Neural cell (in vitro differentiated cells): Measurements from ENCODE around the gene ELN. TPM values are rescaled to one million over a fixed set of nuclear protein-coding genes. Genes with fewer than 3 reads are reported as not detected.

ENCODE experiments used
- H2AFZ ChIP-seq: fragments of 200-600, 300-800 bp; sonication (generic), shearing (Covaris generic); 2 replicates; pipeline ENCODE4 v1.6.0; 2014; ENCODE audit warnings: low read depth, mild to moderate bottlenecking, antibody characterized with exemption, low read length, moderate library complexity
- H3F3A ChIP-seq: fragments of 200-600 bp; shearing (Covaris generic); 2 replicates; pipeline ENCODE4 v1.6.1; 2016; ENCODE audit warnings: mild to moderate bottlenecking, moderate library complexity, mixed read lengths, antibody characterized with exemption, low read length; ENCODE audit not compliant: insufficient read depth, poor library complexity, severe bottlenecking
- H3K27ac ChIP-seq: fragments of 200-600, 300-800 bp; sonication (generic), shearing (Covaris generic); 2 replicates; pipeline ENCODE4 v1.5.1; 2014; ENCODE audit warnings: mild to moderate bottlenecking, low read length, moderate library complexity
- H3K27me3 ChIP-seq: fragments of 300-800, 200-600 bp; sonication (generic), shearing (Covaris generic); 2 replicates; pipeline ENCODE4 v1.6.0; 2014; ENCODE audit warnings: mild to moderate bottlenecking, low read depth, low read length, moderate library complexity; ENCODE audit not compliant: insufficient read depth
- H3K36me3 ChIP-seq: fragments of 300-800, 200-600 bp; sonication (generic), shearing (Covaris generic); 2 replicates; pipeline ENCODE4 v1.5.1; 2014; ENCODE audit warnings: mild to moderate bottlenecking, antibody characterized with exemption, low read length, moderate library complexity; ENCODE audit not compliant: insufficient read depth
- H3K4me2 ChIP-seq: fragments of 300-800, 200-600 bp; sonication (generic), shearing (Covaris generic); 2 replicates; pipeline ENCODE4 v1.6.0; 2014; ENCODE audit warnings: mild to moderate bottlenecking, low read length
- H3K4me3 ChIP-seq: fragments of 300-800, 200-600 bp; sonication (generic), shearing (Covaris generic); 2 replicates; pipeline ENCODE4 v1.5.1; 2014; ENCODE audit warnings: mild to moderate bottlenecking, low read length, moderate library complexity
- H3K79me2 ChIP-seq: fragments of 200-600 bp; shearing (Covaris generic); replicated peaks from 2 replicates; pipeline ENCODE4 v1.6.0; 2014; ENCODE audit warnings: mild to moderate bottlenecking, low read length, moderate library complexity; ENCODE audit not compliant: insufficient read depth
- H3K9ac ChIP-seq: fragments of 300-800, 200-600 bp; sonication (generic), shearing (Covaris generic); 2 replicates; pipeline ENCODE4 v1.6.1; 2016; ENCODE audit warnings: mild to moderate bottlenecking, low read length, mixed read lengths
- H3K9me2 ChIP-seq: fragments of 200-600 bp; shearing (Covaris generic); 2 replicates; pipeline ENCODE4 v1.6.1; 2016; ENCODE audit warnings: mild to moderate bottlenecking, low read length, mixed read lengths; ENCODE audit not compliant: insufficient read depth
- H3K9me3 ChIP-seq: fragments of 200-600, 300-800 bp; sonication (generic), shearing (Covaris generic); 2 replicates; pipeline ENCODE4 v1.6.1; 2016; ENCODE audit warnings: mild to moderate bottlenecking, mixed run types, low read length, moderate library complexity, mixed read lengths
- H4K20me1 ChIP-seq: fragments of 200-600 bp; shearing (Covaris generic); 2 replicates; pipeline ENCODE4 v1.6.1; 2016; ENCODE audit warnings: mild to moderate bottlenecking, mixed run types; ENCODE audit not compliant: insufficient read depth
- EP300 ChIP-seq: fragments of 450-650 bp; conservative IDR thresholded peaks from 2 replicates; pipeline ENCODE4 v1.6.1; 2014; ENCODE audit warnings: antibody characterized with exemption, mild to moderate bottlenecking, moderate library complexity; ENCODE audit not compliant: poor library complexity, severe bottlenecking
- EZH2 ChIP-seq: fragments of 200-600, 300-800 bp; shearing (Covaris generic), sonication (generic); IDR thresholded peaks from 2 replicates; pipeline ENCODE4 v1.6.1; 2014; ENCODE audit warnings: antibody characterized with exemption, low read length, borderline replicate concordance, mild to moderate bottlenecking; ENCODE audit not compliant: insufficient read depth, poor library complexity, severe bottlenecking
- MXI1 ChIP-seq: fragments of 450-650 bp; conservative IDR thresholded peaks from 2 replicates; pipeline ENCODE4 v1.6.1; 2014; ENCODE audit warnings: antibody characterized with exemption, mild to moderate bottlenecking; ENCODE audit not compliant: poor library complexity, severe bottlenecking
- POLR2AphosphoS5 ChIP-seq: IDR thresholded peaks from 2 replicates; pipeline ENCODE4 v1.6.1; 2012
- RAD21 ChIP-seq: fragments of 450-650 bp; conservative IDR thresholded peaks from 2 replicates; pipeline ENCODE4 v1.6.1; 2014; ENCODE audit warnings: antibody characterized with exemption, mild to moderate bottlenecking, moderate library complexity
- SMC3 ChIP-seq: fragments of 450-650 bp; conservative IDR thresholded peaks from 2 replicates; pipeline ENCODE4 v1.6.1; 2014; ENCODE audit warnings: antibody characterized with exemption, mild to moderate bottlenecking, moderate library complexity; ENCODE audit not compliant: poor library complexity
- TAF1 ChIP-seq: IDR thresholded peaks from 2 replicates; pipeline ENCODE4 v1.6.1; 2012; ENCODE audit warnings: low read depth
- polyA plus RNA-seq: library from polyadenylated mRNA; depleted of rRNA; stranded (reverse); fragments of >200 nt; gene quantifications from 2 replicates; pipeline ENCODE4 v1.2.3, GENCODE V29; 2014
- TF ChIP-seq, protein P1 (sequence below): IDR thresholded peaks from 2 replicates; pipeline ENCODE4 v1.6.1; 2012; ENCODE audit warnings: borderline replicate concordance
- TF ChIP-seq, protein P2 (sequence below): fragments of 450-650 bp; IDR thresholded peaks from 2 replicates; pipeline ENCODE4 v1.5.1; 2014; ENCODE audit warnings: antibody characterized with exemption, mild to moderate bottlenecking, moderate library complexity; ENCODE audit not compliant: poor library complexity, severe bottlenecking

Gene ELN
- polyA plus RNA-seq, 1 donor from 2014 or later, result not detected

DNA sequence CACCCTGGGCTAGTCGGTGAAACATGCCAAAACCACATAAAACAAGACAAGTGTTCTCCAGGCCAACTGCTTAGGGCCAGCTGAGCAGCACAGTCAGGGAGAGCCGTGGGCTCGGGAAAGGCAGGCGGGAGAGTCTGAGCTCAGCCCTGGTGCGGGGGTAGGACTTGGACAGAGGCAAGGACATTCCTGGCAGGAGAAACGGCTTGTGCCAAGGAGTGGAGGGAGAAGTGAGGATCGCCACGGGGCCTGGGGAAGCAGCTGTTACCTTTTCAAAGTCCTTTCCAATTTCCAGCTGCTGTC is 4.2 kb downstream of the ELN start:
- no peaks in the 10 kb centered on the region for H3F3A ChIP-seq
- no peaks in the 10 kb centered on the region for H3K36me3 ChIP-seq
- no peak overlapping the region for H2AFZ ChIP-seq
- no peaks in the 10 kb centered on the region for H3K79me2 ChIP-seq
- H3K9ac ChIP-seq, result no peak overlapping the region
- H4K20me1 ChIP-seq, result no peaks in the 10 kb centered on the region
- TF ChIP-seq, protein P1, sequence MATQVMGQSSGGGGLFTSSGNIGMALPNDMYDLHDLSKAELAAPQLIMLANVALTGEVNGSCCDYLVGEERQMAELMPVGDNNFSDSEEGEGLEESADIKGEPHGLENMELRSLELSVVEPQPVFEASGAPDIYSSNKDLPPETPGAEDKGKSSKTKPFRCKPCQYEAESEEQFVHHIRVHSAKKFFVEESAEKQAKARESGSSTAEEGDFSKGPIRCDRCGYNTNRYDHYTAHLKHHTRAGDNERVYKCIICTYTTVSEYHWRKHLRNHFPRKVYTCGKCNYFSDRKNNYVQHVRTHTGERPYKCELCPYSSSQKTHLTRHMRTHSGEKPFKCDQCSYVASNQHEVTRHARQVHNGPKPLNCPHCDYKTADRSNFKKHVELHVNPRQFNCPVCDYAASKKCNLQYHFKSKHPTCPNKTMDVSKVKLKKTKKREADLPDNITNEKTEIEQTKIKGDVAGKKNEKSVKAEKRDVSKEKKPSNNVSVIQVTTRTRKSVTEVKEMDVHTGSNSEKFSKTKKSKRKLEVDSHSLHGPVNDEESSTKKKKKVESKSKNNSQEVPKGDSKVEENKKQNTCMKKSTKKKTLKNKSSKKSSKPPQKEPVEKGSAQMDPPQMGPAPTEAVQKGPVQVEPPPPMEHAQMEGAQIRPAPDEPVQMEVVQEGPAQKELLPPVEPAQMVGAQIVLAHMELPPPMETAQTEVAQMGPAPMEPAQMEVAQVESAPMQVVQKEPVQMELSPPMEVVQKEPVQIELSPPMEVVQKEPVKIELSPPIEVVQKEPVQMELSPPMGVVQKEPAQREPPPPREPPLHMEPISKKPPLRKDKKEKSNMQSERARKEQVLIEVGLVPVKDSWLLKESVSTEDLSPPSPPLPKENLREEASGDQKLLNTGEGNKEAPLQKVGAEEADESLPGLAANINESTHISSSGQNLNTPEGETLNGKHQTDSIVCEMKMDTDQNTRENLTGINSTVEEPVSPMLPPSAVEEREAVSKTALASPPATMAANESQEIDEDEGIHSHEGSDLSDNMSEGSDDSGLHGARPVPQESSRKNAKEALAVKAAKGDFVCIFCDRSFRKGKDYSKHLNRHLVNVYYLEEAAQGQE, result no peak
- TF ChIP-seq SMC3, result no peak
- no peaks in the 10 kb centered on the region for H3K27me3 ChIP-seq
- no peak overlapping the region for H3K4me3 ChIP-seq
- H3K4me2 ChIP-seq, result no peak overlapping the region
- no peaks in the 10 kb centered on the region for H3K9me2 ChIP-seq
- H3K27ac ChIP-seq, result no peak overlapping the region
- H3K9me3 ChIP-seq, result no peaks in the 10 kb centered on the region

DNA sequence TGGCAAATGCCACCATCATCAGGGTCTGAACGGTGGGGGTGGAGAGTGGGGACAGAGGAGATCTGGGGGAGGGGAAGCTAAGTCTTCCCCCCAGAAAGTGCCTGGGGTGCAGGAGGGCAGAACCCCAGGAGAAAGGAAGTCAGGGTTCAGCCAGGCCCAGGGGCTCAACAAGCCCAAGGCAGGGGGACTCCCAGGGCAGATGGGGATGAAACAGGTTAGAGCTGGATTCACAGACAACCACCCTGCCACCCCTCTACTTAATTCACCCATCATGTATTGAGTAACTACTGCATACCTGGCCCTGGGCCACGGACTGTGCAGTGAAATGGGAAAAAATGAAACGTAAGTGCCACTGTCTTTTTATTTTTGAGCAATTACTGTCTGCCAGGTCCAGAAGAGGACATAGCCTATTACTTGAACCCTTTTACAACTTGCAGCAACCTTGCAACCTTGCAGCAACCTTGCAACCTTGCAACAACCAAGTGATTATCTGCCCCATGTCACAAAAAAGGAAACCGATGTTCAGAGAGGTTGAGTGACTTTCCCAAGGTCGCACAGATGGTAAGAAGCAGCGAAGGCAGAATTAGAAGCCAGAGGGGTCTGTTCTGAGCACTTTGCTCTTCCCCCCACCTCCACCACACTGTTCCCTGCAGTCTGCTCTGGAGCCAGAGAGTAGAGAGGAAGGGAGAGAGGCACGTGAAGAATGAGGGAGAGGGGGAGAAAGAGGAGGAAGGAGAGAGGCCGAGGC is 4.8 kb downstream of the ELN start:
- Histone ChIP-seq H3K4me3 (no peak overlapping the region), H4K20me1 (no peaks in the 10 kb centered on the region), H3K4me2 (no peak overlapping the region), H2AFZ (no peak overlapping the region), H3K79me2 (no peaks in the 10 kb centered on the region), H3K36me3 (no peaks in the 10 kb centered on the region), H3K9ac (no peak overlapping the region), H3K9me2 (no peaks in the 10 kb centered on the region), H3K9me3 (no peaks in the 10 kb centered on the region), H3K27ac (no peak overlapping the region), H3K27me3 (no peaks in the 10 kb centered on the region), H3F3A (no peaks in the 10 kb centered on the region)
- TF ChIP-seq EP300 (no peak), EZH2 (no peak), SMC3 (no peak), MXI1 (no peak), RAD21 (no peak), TAF1 (no peak), POLR2AphosphoS5 (no peak)
- TF ChIP-seq, protein P2, sequence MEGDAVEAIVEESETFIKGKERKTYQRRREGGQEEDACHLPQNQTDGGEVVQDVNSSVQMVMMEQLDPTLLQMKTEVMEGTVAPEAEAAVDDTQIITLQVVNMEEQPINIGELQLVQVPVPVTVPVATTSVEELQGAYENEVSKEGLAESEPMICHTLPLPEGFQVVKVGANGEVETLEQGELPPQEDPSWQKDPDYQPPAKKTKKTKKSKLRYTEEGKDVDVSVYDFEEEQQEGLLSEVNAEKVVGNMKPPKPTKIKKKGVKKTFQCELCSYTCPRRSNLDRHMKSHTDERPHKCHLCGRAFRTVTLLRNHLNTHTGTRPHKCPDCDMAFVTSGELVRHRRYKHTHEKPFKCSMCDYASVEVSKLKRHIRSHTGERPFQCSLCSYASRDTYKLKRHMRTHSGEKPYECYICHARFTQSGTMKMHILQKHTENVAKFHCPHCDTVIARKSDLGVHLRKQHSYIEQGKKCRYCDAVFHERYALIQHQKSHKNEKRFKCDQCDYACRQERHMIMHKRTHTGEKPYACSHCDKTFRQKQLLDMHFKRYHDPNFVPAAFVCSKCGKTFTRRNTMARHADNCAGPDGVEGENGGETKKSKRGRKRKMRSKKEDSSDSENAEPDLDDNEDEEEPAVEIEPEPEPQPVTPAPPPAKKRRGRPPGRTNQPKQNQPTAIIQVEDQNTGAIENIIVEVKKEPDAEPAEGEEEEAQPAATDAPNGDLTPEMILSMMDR, result no peak
- TF ChIP-seq, protein P1, result no peak
